B cell (primary cell): ENCODE results near the gene RNGTT.
"Not testable (repeated sequence)": the region's sequence is repeated elsewhere in the genome, so short reads cannot be mapped to it uniquely, and the experiment has no call there.

Source experiments
- CTCF ChIP-seq: fragments of 200-600 bp; IDR thresholded peaks from one replicate; pipeline ENCODE4 v1.8.0; 2022; ENCODE audit warnings: antibody characterized with exemption, mild to moderate bottlenecking
- EZH2 ChIP-seq: IDR thresholded peaks from 2 replicates; pipeline ENCODE4 v1.6.1; 2012; ENCODE audit warnings: borderline replicate concordance, low read depth, mild to moderate bottlenecking, moderate library complexity, low read length; ENCODE audit not compliant: insufficient read depth, poor library complexity, severe bottlenecking

- not testable (repeated sequence) for TF ChIP-seq CTCF, EZH2
Observed at GRCh38 chr6:88827599-88827998, 135.8 kb downstream of the RNGTT start.
